Endothelial cell of umbilical vein (primary cell): Measurements from ENCODE around the gene SDCCAG8. TPM values are rescaled to one million over a fixed set of nuclear protein-coding genes. Genes with fewer than 3 reads are reported as not detected.
"Not testable (repeated sequence)": the region's sequence is repeated elsewhere in the genome, so short reads cannot be mapped to it uniquely, and the experiment has no call there.

Experiments
- Bru-seq: library from RNA; stranded (reverse); fragments of 400-500 nt; gene quantifications from one replicate; lab custom pipeline; 2021; lab: Mats Ljungman, UMichigan
- BruChase-seq, 2 experiments: library from RNA; stranded (reverse); fragments of 400-500 nt; gene quantifications; one replicate each; lab custom pipeline; 2021; lab: Mats Ljungman, UMichigan
- BruUV-seq: library from RNA; stranded (reverse); fragments of 400-500 nt; replicated peaks from 2 replicates; lab custom pipeline; 2021; lab: Mats Ljungman, UMichigan
- CTCF ChIA-PET: fragments of 300-600, 350-600 bp; sonication (Branson Sonifier 250); formaldehyde crosslinking; loops from one replicate; lab custom pipeline; 2021; ENCODE audit warnings: antibody characterized with exemption, inconsistent platforms; lab: Charles Lee
- POLR2A ChIA-PET: fragments of 300-600, 350-600 bp; sonication (Branson Sonifier 250); formaldehyde crosslinking; loops from one replicate; lab custom pipeline; 2021; ENCODE audit warnings: antibody characterized with exemption, inconsistent platforms; lab: Charles Lee
- DNase-seq: peaks from one replicate; pipeline ENCODE4 v3.0.0-alpha.2; 2011; ENCODE audit warnings: low read depth, low spot score
- FAIRE-seq: peaks from 2 replicates; lab custom pipeline; 2011; peaks lifted over from hg19 to GRCh38; lab: Jason Lieb, UNC
- H2AFZ ChIP-seq: 2 replicates; pipeline ENCODE4 v1.6.0; 2012; ENCODE audit warnings: low read depth, low read length, control low read depth, inconsistent platforms
- H3K27ac ChIP-seq: 2 replicates; pipeline ENCODE4 v1.5.1; 2011; ENCODE audit warnings: low read depth, mild to moderate bottlenecking, control low read depth, low read length, moderate library complexity; ENCODE audit not compliant: insufficient read depth
- H3K27me3 ChIP-seq, 2 experiments: 2 replicates each; pipeline versions ENCODE4 v1.6.0 to v1.6.1; 2011; ENCODE audit warnings: low read length in 2 of 2, mixed read lengths in 1 of 2; ENCODE audit not compliant: control insufficient read depth in 2 of 2, insufficient read depth in 2 of 2
- H3K36me3 ChIP-seq, 2 experiments: 2 replicates in 1 of 2; 3 replicates in 1 of 2; pipeline ENCODE4 v1.5.1; 2011; ENCODE audit warnings: low read length in 2 of 2, mild to moderate bottlenecking in 1 of 2, moderate library complexity in 1 of 2; ENCODE audit not compliant: control insufficient read depth in 2 of 2, insufficient read depth in 2 of 2; ENCODE audit errors: extremely low read depth in 1 of 2
- H3K4me1 ChIP-seq: 3 replicates; pipeline ENCODE4 v1.5.1; 2011; ENCODE audit warnings: mild to moderate bottlenecking, low read length; ENCODE audit not compliant: control insufficient read depth, insufficient read depth; ENCODE audit errors: extremely low read depth
- H3K4me2 ChIP-seq: 2 replicates; pipeline ENCODE4 v1.6.1; 2011; ENCODE audit warnings: low read length, control low read depth, mixed read lengths; ENCODE audit not compliant: insufficient read depth
- H3K4me3 ChIP-seq, 3 experiments: fragments of 200-600 bp in 1 of 3; sonication (generic), shearing (Covaris generic) in 1 of 3; replicated peaks in 1 of 3; 2 replicates each; pipeline ENCODE4 v1.5.1; 2011 to 2016; ENCODE audit warnings: control low read depth in 3 of 3, low read length in 3 of 3, mild to moderate bottlenecking in 2 of 3, inconsistent platforms in 1 of 3, low read depth in 1 of 3, moderate library complexity in 1 of 3; ENCODE audit not compliant: insufficient read depth in 1 of 3
- H3K79me2 ChIP-seq: 2 replicates; pipeline ENCODE4 v1.6.0; 2012; ENCODE audit warnings: low read length, inconsistent platforms; ENCODE audit not compliant: control insufficient read depth, insufficient read depth
- H3K9ac ChIP-seq: replicated peaks from 2 replicates; pipeline ENCODE3; 2011; ENCODE audit warnings: low read length, control low read depth; ENCODE audit not compliant: insufficient read depth; ENCODE audit errors: extremely low read depth
- H3K9me1 ChIP-seq: replicated peaks from 3 replicates; pipeline ENCODE4 v1.6.0; 2011; ENCODE audit warnings: mild to moderate bottlenecking, low read length; ENCODE audit not compliant: control insufficient read depth, insufficient read depth; ENCODE audit errors: extremely low read depth
- H3K9me3 ChIP-seq: replicated peaks from 2 replicates; pipeline ENCODE4 v1.5.1; 2012; ENCODE audit warnings: low read length, inconsistent platforms; ENCODE audit not compliant: control insufficient read depth, insufficient read depth
- H4K20me1 ChIP-seq: replicated peaks from 2 replicates; pipeline ENCODE3; 2011; ENCODE audit warnings: mild to moderate bottlenecking, low read length; ENCODE audit not compliant: control insufficient read depth, insufficient read depth; ENCODE audit errors: extremely low read depth
- CTCF ChIP-seq, 2 donors: IDR thresholded peaks; 1 replicate in 1 of 2; 2 replicates in 1 of 2; pipeline ENCODE4 v1.5.1; 2011; ENCODE audit warnings: low read length in 2 of 2, mild to moderate bottlenecking in 2 of 2, moderate library complexity in 2 of 2, control low read depth in 1 of 2, inconsistent platforms in 1 of 2, low read depth in 1 of 2; ENCODE audit not compliant: insufficient read depth in 1 of 2; ENCODE audit errors: extremely low read depth in 1 of 2
- EZH2 ChIP-seq: IDR thresholded peaks from 2 replicates; pipeline ENCODE4 v1.6.1; 2012; ENCODE audit warnings: borderline replicate concordance, low read depth, mild to moderate bottlenecking, moderate library complexity, low read length, inconsistent platforms; ENCODE audit not compliant: severe bottlenecking
- FOS ChIP-seq: IDR thresholded peaks from 2 replicates; pipeline ENCODE4 v1.6.1; 2011; ENCODE audit warnings: mild to moderate bottlenecking, low read length, moderate library complexity, borderline replicate concordance; ENCODE audit not compliant: insufficient read depth
- GATA2 ChIP-seq: IDR thresholded peaks from 2 replicates; pipeline ENCODE4 v1.7.0; 2011; ENCODE audit warnings: low read depth, mild to moderate bottlenecking, moderate library complexity, mixed read lengths, low read length; ENCODE audit not compliant: insufficient read length, insufficient read depth
- JUN ChIP-seq: IDR thresholded peaks from 2 replicates; pipeline ENCODE4 v1.6.1; 2011; ENCODE audit warnings: borderline replicate concordance, low read depth; ENCODE audit not compliant: insufficient read length, insufficient read depth
- MYC ChIP-seq: IDR thresholded peaks from one replicate; pipeline ENCODE4 v1.6.1; 2011; ENCODE audit warnings: mild to moderate bottlenecking, low read depth, low read length
- POLR2A ChIP-seq: IDR thresholded peaks from 2 replicates; pipeline ENCODE4 v1.6.1; 2012; ENCODE audit warnings: low read depth, mild to moderate bottlenecking, control low read depth, low read length
- POLR2AphosphoS5 ChIP-seq: IDR thresholded peaks from 2 replicates; pipeline ENCODE4 v1.6.1; 2012; ENCODE audit warnings: low read depth, mild to moderate bottlenecking, control low read depth, low read length, moderate library complexity; ENCODE audit not compliant: insufficient read depth
- dilution Hi-C: fragments of 300-500 bp; cut with MboI; formaldehyde crosslinking; loops from one replicate; pipeline ENCODE4 v1.15.0; 2019; ENCODE audit warnings: low sequenced_read_pairs; ENCODE audit not compliant: extremely low pct_ligation_motif_present
- intact Hi-C: fragments of 100-400 bp; cut with micrococcal nuclease; formaldehyde crosslinking; loops from one replicate; pipeline ENCODE4 v1.10.0; 2022
- long read RNA-seq: library from polyadenylated mRNA; stranded (forward); transcript quantifications from one replicate; pipeline ENCODE4 v2.0.0, GENCODE V29; 2021
- polyA minus RNA-seq, 3 experiments: library from RNA; depleted of rRNA, polyadenylated mRNA; stranded (reverse); fragments of >200 nt; gene quantifications; 1 replicate in 1 of 3; 2 replicates in 2 of 3; pipeline ENCODE4 v1.2.3, GENCODE V29; 2011
- polyA plus RNA-seq, 4 experiments: library from polyadenylated mRNA; depleted of rRNA in 3 of 4; stranded (reverse) in 3 of 4; unstranded in 1 of 4; fragments of >200 nt; gene quantifications; 2 replicates each; pipeline versions ENCODE4 v1.2.1 to v1.2.3, GENCODE V29; 2011 to 2012; ENCODE audit warnings: missing spikeins in 1 of 4
- total RNA-seq: library from RNA; stranded (reverse); gene quantifications from 2 replicates; pipeline ENCODE4 v1.2.3, GENCODE V29; 2021
- TF ChIP-seq, protein P1 (sequence below): IDR thresholded peaks from 2 replicates; pipeline ENCODE4 v1.6.1; 2011; ENCODE audit not compliant: insufficient read depth, insufficient read length

The SDCCAG8 gene
- 25.7 and 29.4 TPM in 2 replicates for total RNA-seq
- polyA plus RNA-seq, result 14.6 and 15.8 TPM in 2 replicates
- 18.1 TPM in 2 replicates for polyA plus RNA-seq (2011; cell fraction: cytosol; rRNA removed)
- 36.7 and 37.2 TPM in 2 replicates for polyA plus RNA-seq (2011; cell fraction: nucleus; rRNA removed)
- polyA plus RNA-seq (2012), result 26.2 and 33.2 TPM in 2 replicates
- 19.6 and 22.1 TPM in 2 replicates for polyA minus RNA-seq
- 13.3 TPM for polyA minus RNA-seq (2011; cell fraction: cytosol; rRNA and poly(A)+ RNA removed)
- polyA minus RNA-seq (2011; cell fraction: nucleus; rRNA and poly(A)+ RNA removed), result 51.3 and 60.5 TPM in 2 replicates
- Bru-seq, nascent RNA, result percentile 80 among the genes with signal in this experiment
- percentile 63 among the genes with signal in this experiment for BruChase-seq, experiment 1, labeled RNA remaining after a 6-hour chase
- BruChase-seq, experiment 2, labeled RNA remaining after a 2-hour chase, result percentile 68 among the genes with signal in this experiment
- long read RNA-seq, partial matches to known transcripts, result 19 of 54 reads
- long read RNA-seq, other reads (novel, unspliced or antisense), result 27 of 54 reads

GRCh38 chr1:243255791-243256512, at the start of gene SDCCAG8:
Gene SDCCAG8 (plus strand): TSS chr1:243256041. CDS start chr1:243256174, 133 bp downstream.
- Histone ChIP-seq H3K9me1 (no peaks in the 10 kb centered on the region), H3K9ac (peak within 1 kb of the TSS; percentile 94), H3K9me3 (no peaks in the 10 kb centered on the region), H3K36me3 (no peaks in the 10 kb centered on the region), H2AFZ (peak within 1 kb of the TSS; percentile 48), H3K27me3 (no peaks in the 10 kb centered on the region), H3K27ac (peak within 1 kb of the TSS; percentile 86), H3K4me3 (peak within 1 kb of the TSS; percentile 70 to 95 (median 92)), H3K4me1 (peaks cover 25% of the 10 kb centered on the region), H4K20me1 (no peaks in the 10 kb centered on the region), H3K4me2 (peak within 1 kb of the TSS; percentile 95), H3K79me2 (peaks cover 89% of the 10 kb centered on the region)
- BruUV-seq, result TSS peak; percentile 62
- FAIRE-seq, result peak; percentile 99
- ChIA-PET CTCF (interaction anchor here (0.9 to 2.9 kb wide), 12 partner anchors 9 to 88 kb away, joined by 3 to 18 read pairs (median 4); no protein-coding TSS in a partner anchor), POLR2A (interaction anchor here (0.6 to 2.4 kb wide), 6 partner anchors 9 to 32 kb away, joined by 3 to 19 read pairs (median 6); no protein-coding TSS in a partner anchor)
- no peak for TF ChIP-seq GATA2
- no peak for TF ChIP-seq EZH2
- TF ChIP-seq CTCF (IDR thresholded peaks at IDR 0.05; ENCODE audit: extremely low read depth in 1 of 2, insufficient read depth in 1 of 2, low read depth in 1 of 2, low read length in 2 of 2), result no peak
- TF ChIP-seq POLR2AphosphoS5, result peak; percentile 91
- TF ChIP-seq FOS, result no peak
- peak; percentile 57 for TF ChIP-seq POLR2A
- no peak for TF ChIP-seq MYC
- no peak for TF ChIP-seq JUN
- TF ChIP-seq, protein P1, sequence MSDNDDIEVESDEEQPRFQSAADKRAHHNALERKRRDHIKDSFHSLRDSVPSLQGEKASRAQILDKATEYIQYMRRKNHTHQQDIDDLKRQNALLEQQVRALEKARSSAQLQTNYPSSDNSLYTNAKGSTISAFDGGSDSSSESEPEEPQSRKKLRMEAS, result peak; percentile 2
- intact Hi-C loops, result loop anchor here (1.0 to 10.0 kb wide), 5 partner anchors 8 to 81 kb away; no protein-coding TSS in a partner anchor
- dilution Hi-C loops, result no loop called here
- peak; percentile 100 for DNase-seq

DNA sequence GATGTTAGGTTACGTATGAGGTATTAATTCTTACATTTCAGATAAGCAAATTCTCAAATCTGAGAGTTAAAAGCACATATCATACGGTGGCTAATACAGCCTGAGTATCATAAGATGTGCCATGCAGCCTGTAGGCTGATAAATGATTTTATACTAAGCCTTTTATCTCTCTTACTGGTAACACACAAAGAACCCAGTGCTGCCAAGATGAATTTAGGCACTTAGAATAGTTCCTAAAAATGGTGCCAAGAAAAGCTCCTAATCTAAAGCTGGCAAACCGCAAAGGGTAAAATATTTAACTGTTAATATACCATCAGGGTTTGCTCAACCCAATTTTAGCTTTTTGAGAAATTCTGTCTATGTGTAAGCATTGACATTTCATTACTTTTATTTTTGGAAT, 43.9 kb upstream of the SDCCAG8 start:
- H3K9ac ChIP-seq, H3K9me3 ChIP-seq, DNase-seq, intact Hi-C loops, H3K27me3 ChIP-seq, H3K4me2 ChIP-seq, H3K36me3 ChIP-seq, FAIRE-seq, H3K4me1 ChIP-seq, H3K27ac ChIP-seq, BruUV-seq, H3K9me1 ChIP-seq, POLR2A ChIA-PET, dilution Hi-C loops, H2AFZ ChIP-seq, H4K20me1 ChIP-seq, H3K4me3 ChIP-seq: not testable (repeated sequence)
- CTCF ChIA-PET, result interaction anchor here (1.2 to 1.5 kb wide), 2 partner anchors 9 to 43 kb away, joined by 3 to 4 read pairs; partner anchors contain the start of gene CEP170
- peaks cover 56% of the 10 kb centered on the region for H3K79me2 ChIP-seq
